ENCODE measurements around the gene TJP1.
"Not testable (repeated sequence)": the region's sequence is repeated elsewhere in the genome, so short reads cannot be mapped to it uniquely, and the experiment has no call there.

Gene TJP1

DNA sequence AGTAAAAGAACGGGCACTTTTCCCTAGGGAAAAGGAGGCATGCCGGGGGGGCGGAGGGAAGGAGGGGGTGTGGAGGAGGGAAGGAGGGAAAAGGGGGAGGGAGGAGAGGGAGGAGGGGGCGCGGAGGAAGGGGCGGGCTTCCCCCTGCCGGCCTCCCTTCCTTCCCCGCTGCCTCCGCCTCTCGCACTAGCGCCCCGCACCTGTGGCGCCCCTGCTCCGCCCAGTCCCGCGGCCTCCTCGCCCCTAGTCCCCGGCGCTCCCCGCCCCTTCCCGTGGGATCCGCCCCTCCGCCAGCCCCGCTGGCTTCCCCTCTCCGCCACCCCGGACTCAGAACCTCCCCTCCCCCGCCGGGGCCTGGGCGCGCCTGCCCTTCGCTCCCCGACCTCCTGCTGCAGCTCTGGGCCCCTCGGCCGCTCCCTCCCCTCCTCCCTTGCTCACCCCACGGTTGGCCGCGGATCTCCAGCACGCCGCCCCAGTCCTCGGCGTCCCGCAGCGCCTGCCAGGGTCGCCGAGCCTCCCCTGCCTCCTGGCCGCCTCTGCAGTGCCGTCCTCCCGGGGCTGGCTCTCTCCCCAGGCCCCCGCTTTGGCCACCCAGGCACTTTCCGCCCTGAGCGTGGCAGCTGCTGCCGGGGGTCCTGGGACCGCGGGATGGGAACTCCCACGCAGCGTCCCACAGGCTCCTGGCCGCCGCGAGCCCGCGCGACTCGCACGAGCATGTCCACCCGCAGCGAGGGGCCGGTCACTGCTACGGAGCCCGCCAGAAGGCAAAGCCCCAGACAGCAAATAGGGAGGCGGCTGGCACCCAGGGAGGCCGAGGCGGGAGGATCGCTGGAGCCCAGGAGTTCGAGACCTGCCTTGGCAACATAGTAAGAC, 147.4 kb downstream of the TJP1 start:
- peak overlapping the region; percentile 40 for H3K4me3 ChIP-seq (ENCODE audit: low read length)

DNA sequence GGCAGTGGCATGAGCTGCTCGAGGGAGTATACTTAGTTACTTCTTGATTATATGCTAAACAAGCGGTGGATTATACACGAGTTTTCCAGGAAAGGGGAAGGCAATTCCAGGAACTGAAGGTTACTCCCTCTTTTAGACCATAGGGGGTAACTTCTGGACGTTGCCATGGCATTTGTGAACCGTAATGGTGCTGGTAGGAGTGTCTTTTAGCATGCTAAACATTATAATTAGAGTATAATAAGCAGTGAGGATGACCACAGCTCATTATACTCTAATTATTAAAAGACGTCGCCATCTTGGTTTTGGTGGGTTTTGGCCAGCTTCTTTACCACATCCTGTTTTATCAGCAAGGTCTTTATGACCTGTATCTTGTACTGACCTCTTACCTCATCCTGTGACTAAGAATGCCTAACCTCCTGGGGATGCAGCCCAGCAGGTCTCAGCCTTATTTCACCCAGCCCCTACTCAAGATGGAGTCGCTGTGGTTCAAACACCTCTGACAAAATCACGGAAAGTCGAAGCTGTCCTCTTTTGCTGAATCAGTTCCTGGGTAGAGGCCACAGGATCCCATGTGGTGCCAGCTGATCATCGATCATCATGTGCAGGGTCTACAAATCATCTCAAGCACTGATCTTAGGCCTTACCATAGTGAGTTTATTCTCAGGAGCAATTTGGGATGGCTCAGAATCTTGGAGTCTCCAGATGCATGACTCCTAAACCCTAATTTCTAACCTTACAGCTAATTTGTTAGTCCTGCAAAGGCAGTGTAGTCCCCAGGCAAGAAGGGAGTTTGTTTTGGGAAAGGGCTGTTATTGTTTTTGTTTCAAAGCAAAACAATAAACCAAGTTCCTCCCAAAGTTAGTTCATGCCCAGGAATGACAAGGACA, 149.1 kb downstream of the TJP1 start:
- DNase-seq (ENCODE audit: low read depth), result no peak
- TF ChIP-seq, protein P1, sequence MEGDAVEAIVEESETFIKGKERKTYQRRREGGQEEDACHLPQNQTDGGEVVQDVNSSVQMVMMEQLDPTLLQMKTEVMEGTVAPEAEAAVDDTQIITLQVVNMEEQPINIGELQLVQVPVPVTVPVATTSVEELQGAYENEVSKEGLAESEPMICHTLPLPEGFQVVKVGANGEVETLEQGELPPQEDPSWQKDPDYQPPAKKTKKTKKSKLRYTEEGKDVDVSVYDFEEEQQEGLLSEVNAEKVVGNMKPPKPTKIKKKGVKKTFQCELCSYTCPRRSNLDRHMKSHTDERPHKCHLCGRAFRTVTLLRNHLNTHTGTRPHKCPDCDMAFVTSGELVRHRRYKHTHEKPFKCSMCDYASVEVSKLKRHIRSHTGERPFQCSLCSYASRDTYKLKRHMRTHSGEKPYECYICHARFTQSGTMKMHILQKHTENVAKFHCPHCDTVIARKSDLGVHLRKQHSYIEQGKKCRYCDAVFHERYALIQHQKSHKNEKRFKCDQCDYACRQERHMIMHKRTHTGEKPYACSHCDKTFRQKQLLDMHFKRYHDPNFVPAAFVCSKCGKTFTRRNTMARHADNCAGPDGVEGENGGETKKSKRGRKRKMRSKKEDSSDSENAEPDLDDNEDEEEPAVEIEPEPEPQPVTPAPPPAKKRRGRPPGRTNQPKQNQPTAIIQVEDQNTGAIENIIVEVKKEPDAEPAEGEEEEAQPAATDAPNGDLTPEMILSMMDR (IDR thresholded peaks at IDR 0.05; ENCODE audit: insufficient read depth, low read depth, low read length, missing control alignments), result no peak

More for the DNA sequence above, 147.4 kb downstream of the TJP1 start:
- TF ChIP-seq, protein P1 (IDR thresholded peaks at IDR 0.05; ENCODE audit: insufficient read depth, low read depth, low read length, missing control alignments), result no peak
- DNase-seq (ENCODE audit: low read depth), result peak; percentile 37

DNA sequence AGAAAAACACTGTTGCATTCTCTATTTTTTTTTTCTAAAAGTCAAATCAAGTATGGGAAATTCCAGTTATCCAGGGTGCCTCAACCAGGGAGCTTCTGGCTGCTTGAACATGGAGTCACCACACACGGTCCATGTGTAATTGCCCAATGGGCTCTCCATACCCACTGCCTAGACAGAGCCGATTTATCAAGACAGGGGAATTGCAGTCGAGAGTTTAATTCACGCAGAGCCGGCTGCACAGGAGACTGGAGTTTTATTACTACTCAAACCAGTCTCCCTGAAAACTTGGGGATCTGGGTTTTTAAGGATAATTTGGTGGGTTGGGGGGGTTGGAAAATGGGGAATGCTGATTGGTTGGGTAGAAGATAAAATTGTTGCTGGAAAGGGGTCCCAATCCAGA, 149.8 kb downstream of the TJP1 start:
- no peak for DNase-seq (ENCODE audit: low read depth)
- TF ChIP-seq, protein P1 (IDR thresholded peaks at IDR 0.05; ENCODE audit: insufficient read depth, low read depth, low read length, missing control alignments), result no peak

More for the DNA sequence above, 149.1 kb downstream of the TJP1 start:
- no peak overlapping the region for H3K4me3 ChIP-seq (ENCODE audit: low read length)

GRCh38 chr15:29672046-29672445, 150.2 kb downstream of the TJP1 start:
- not testable (repeated sequence) for DNase-seq (ENCODE audit: low read depth); H3K4me3 ChIP-seq (ENCODE audit: low read length)

More for the DNA sequence above, 149.8 kb downstream of the TJP1 start:
- H3K4me3 ChIP-seq (ENCODE audit: low read length), result no peak overlapping the region

DNA sequence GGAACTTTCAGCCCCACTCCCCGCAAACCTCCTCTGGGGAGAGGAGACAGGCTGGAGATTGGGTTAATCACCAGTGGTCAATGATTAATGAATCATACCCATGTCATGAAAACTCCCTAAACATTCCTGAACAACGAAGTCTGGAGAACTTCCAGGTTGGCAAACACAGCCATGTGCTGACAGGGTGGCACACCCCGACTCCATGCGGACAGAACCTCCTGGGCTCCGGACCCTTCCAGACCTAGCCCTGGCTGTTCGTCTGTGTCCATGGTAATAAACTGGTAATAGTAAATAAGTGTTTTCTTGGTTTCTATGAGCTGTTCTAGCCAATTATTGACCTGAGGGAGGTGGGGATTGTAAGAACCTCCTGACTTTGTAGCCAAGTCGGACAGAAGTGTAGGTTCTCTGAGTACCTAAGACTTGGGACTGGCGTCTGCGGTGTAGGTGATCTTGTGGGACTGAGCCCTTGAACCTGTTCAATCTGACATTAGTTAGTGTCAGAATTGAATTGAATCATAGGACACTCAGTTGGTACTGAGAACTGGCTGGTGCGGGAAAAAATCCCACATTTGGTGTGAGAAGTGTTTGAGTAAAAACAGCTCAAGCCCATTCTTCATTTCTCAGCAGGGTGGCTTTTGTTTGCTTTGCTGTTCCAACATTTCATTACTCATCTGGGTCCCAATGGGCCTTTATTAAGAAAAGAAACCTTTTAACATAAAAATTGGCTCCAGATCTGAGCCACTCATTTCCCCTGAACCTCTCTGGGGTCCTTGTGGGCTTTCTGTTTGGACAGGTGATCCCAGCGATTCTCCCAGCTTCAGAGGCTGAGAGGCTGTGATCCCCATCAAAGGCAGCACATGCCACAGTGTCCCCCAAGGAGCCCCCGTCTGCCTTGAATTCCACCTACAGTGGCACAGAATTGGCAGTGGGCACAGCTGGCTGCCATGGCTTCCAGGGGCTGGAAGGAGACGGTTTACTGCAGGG, 151.0 kb downstream of the TJP1 start:
- H3K4me3 ChIP-seq (ENCODE audit: low read length), result no peak overlapping the region
- peak; percentile 95 for DNase-seq (ENCODE audit: low read depth)
- TF ChIP-seq, protein P1 (IDR thresholded peaks at IDR 0.05; ENCODE audit: insufficient read depth, low read depth, low read length, missing control alignments), result no peak

- peak; percentile 64 for DNase-seq (ENCODE audit: low read depth)
- H3K4me3 ChIP-seq (ENCODE audit: low read length), result no peak overlapping the region
- TF ChIP-seq, protein P1 (IDR thresholded peaks at IDR 0.05; ENCODE audit: insufficient read depth, low read depth, low read length, missing control alignments), result no peak
Observed at GRCh38 chr15:29670266-29670665, 152.0 kb downstream of the TJP1 start.
